Natural killer cell (primary cell): ENCODE data around the gene SLC23A2. TPM values are rescaled to one million over a fixed set of nuclear protein-coding genes. Genes with fewer than 3 reads are reported as not detected.
A peak's percentile ranks its signal among the peaks of the same experiment; 100 is the strongest.

Source experiments
- ATAC-seq, 3 donors: fragments of 150-1000 bp in 2 of 3; fragments of 200-7000 bp in 1 of 3; cut with Tn5 transposase; 1 replicate in 1 of 3; 2 replicates in 2 of 3; pipeline ENCODE4 v1.10.0; 2021; ENCODE audit warnings: mild to moderate bottlenecking in 2 of 3, moderate library complexity in 2 of 3
- DNase-seq, 2 donors: peaks; one replicate each; pipeline versions ENCODE4 v3.0.0 to v3.0.0-alpha.2; 2013 to 2021; ENCODE audit warnings: mixed read lengths in 1 of 2
- H3K27ac ChIP-seq: one replicate; pipeline ENCODE4 v1.5.1; 2013; ENCODE audit warnings: mild to moderate bottlenecking, low read length
- H3K27me3 ChIP-seq: one replicate; pipeline ENCODE4 v1.6.1; 2013; ENCODE audit warnings: low read length; ENCODE audit not compliant: control insufficient read depth, insufficient read depth
- H3K36me3 ChIP-seq: one replicate; pipeline ENCODE4 v1.6.1; 2013; ENCODE audit warnings: low read length; ENCODE audit not compliant: control insufficient read depth, insufficient read depth
- H3K4me1 ChIP-seq: one replicate; pipeline ENCODE4 v1.6.1; 2013; ENCODE audit warnings: low read length; ENCODE audit not compliant: control insufficient read depth, insufficient read depth
- H3K4me3 ChIP-seq: one replicate; pipeline ENCODE4 v1.5.1; 2013; ENCODE audit warnings: low read length
- H3K9me3 ChIP-seq: one replicate; pipeline ENCODE4 v1.6.1; 2013; ENCODE audit warnings: low read length; ENCODE audit not compliant: control insufficient read depth, insufficient read depth
- H3K27ac Mint-ChIP-seq, 2 donors: one replicate each; pipeline ENCODE4 v1.8.0; 2022; ENCODE audit warnings: mild to moderate bottlenecking in 2 of 2, mixed read lengths in 2 of 2, moderate library complexity in 1 of 2
- H3K27me3 Mint-ChIP-seq, 2 donors: one replicate each; pipeline ENCODE4 v1.8.0; 2022; ENCODE audit warnings: low read depth in 2 of 2, mixed read lengths in 2 of 2
- H3K36me3 Mint-ChIP-seq: one replicate; pipeline ENCODE4 v1.8.0; 2022; ENCODE audit warnings: mixed read lengths
- H3K4me1 Mint-ChIP-seq, 2 donors: one replicate each; pipeline ENCODE4 v1.8.0; 2022; ENCODE audit warnings: mixed read lengths in 2 of 2
- H3K4me3 Mint-ChIP-seq: one replicate; pipeline ENCODE4 v1.8.0; 2022; ENCODE audit warnings: mild to moderate bottlenecking, moderate library complexity, mixed read lengths
- H3K9me3 Mint-ChIP-seq, 2 donors: one replicate each; pipeline ENCODE4 v1.8.0; 2022; ENCODE audit warnings: mixed read lengths in 2 of 2
- WGBS: methylation state at CpG from one replicate; pipeline ENCODE4 v1.1.7; 2013; ENCODE audit warnings: missing lambda C conversion rate; ENCODE audit not compliant: insufficient coverage; 5-methylcytosine and 5-hydroxymethylcytosine counted together
- intact Hi-C: fragments of 100-400 bp; cut with micrococcal nuclease; formaldehyde crosslinking; loops from one replicate; pipeline ENCODE4 v1.14.2; 2022
- total RNA-seq, 4 donors: library from RNA; stranded (reverse); fragments of 120-200 nt in 1 of 4; gene quantifications; one replicate each; pipeline versions ENCODE4 v1.2.3 to v1.2.4, GENCODE V29; 2013 to 2022
- TF ChIP-seq, protein P1 (sequence below): fragments of 200-600 bp; IDR thresholded peaks from one replicate; pipeline ENCODE4 v1.8.0; 2022; ENCODE audit warnings: antibody characterized with exemption

SLC23A2 gene
- total RNA-seq, 3 donors from 2014 or later (not counting 1 experiment from before 2014, with no cell fraction given), result 21.8 to 31.5 (median 26.0) TPM

GRCh38 chr20:4956200-4956810 is 45.0 kb downstream of the SLC23A2 start:
- ATAC-seq (peak; percentile 76 to 89 (median 79)), DNase-seq (peak in 1 of 2 donors; percentile 82)
- no peak overlapping the region for H3K27ac ChIP-seq
- WGBS, result 95% methylated on average over 2 of the region's 3 CpGs
- peaks cover 4% of the 10 kb centered on the region for H3K4me1 ChIP-seq
- Mint-ChIP-seq H3K36me3 (no peaks in the 10 kb centered on the region), H3K27me3 (no peaks in the 10 kb centered on the region), H3K4me1 (peaks cover 1 to 7% of the 10 kb centered on the region in 2 donors), H3K9me3 (no peaks in the 10 kb centered on the region), H3K4me3 (no peak overlapping the region), H3K27ac (no peak overlapping the region)
- no peak overlapping the region for H3K4me3 ChIP-seq
- intact Hi-C loops, result loop anchor here (2.0 to 10.0 kb wide), 3 partner anchors 144 to 352 kb away; no protein-coding TSS in a partner anchor
- peaks cover 2% of the 10 kb centered on the region for H3K36me3 ChIP-seq
- no peaks in the 10 kb centered on the region for H3K9me3 ChIP-seq
- H3K27me3 ChIP-seq, result no peaks in the 10 kb centered on the region
- TF ChIP-seq, protein P1, sequence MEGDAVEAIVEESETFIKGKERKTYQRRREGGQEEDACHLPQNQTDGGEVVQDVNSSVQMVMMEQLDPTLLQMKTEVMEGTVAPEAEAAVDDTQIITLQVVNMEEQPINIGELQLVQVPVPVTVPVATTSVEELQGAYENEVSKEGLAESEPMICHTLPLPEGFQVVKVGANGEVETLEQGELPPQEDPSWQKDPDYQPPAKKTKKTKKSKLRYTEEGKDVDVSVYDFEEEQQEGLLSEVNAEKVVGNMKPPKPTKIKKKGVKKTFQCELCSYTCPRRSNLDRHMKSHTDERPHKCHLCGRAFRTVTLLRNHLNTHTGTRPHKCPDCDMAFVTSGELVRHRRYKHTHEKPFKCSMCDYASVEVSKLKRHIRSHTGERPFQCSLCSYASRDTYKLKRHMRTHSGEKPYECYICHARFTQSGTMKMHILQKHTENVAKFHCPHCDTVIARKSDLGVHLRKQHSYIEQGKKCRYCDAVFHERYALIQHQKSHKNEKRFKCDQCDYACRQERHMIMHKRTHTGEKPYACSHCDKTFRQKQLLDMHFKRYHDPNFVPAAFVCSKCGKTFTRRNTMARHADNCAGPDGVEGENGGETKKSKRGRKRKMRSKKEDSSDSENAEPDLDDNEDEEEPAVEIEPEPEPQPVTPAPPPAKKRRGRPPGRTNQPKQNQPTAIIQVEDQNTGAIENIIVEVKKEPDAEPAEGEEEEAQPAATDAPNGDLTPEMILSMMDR, result peak; percentile 75

- ATAC-seq (no peak), DNase-seq (no peak)
- TF ChIP-seq, protein P1, result no peak
- H3K4me3 Mint-ChIP-seq, result no peak overlapping the region
- H3K4me1 ChIP-seq, result no peaks in the 10 kb centered on the region
- H3K9me3 ChIP-seq, result no peaks in the 10 kb centered on the region
- peaks cover 2% of the 10 kb centered on the region for H3K36me3 ChIP-seq
- intact Hi-C loops, result loop anchor here (10.0 kb wide), 1 partner anchor 349 kb away; no protein-coding TSS in a partner anchor
- no peak overlapping the region for H3K27ac ChIP-seq
- no peak overlapping the region for H3K4me3 ChIP-seq
- no peaks in the 10 kb centered on the region for H3K27me3 Mint-ChIP-seq
- no peaks in the 10 kb centered on the region for H3K27me3 ChIP-seq
- H3K27ac Mint-ChIP-seq, result no peak overlapping the region
- no peaks in the 10 kb centered on the region for H3K9me3 Mint-ChIP-seq
- H3K36me3 Mint-ChIP-seq, result no peaks in the 10 kb centered on the region
- peaks cover 16 to 20% of the 10 kb centered on the region in 2 donors for H3K4me1 Mint-ChIP-seq
These were observed 47.4 kb downstream of the SLC23A2 start for GRCh38 chr20:4953881-4954280.

DNA sequence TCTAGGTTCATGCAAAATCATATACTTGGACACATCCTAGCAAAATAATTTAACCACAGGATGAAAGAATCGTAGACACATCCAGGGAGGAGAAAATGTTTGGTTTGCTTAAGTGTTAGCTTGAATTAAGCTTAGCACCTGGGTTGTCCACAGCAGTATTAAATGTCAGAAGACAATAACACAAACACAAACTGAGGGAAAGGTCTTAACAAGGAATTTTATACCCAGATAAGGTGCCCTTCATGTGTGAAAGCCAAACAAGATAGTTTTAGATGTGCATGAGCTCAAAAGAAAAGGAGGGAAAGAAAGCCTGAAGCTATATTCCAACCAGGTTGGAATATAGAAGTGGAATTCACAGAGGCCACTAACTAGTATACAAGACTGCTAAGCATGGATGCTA is 49.1 kb downstream of the SLC23A2 start:
- Mint-ChIP-seq H3K4me3 (no peak overlapping the region), H3K27me3 (no peaks in the 10 kb centered on the region), H3K9me3 (no peaks in the 10 kb centered on the region), H3K4me1 (peaks cover 16 to 20% of the 10 kb centered on the region in 2 donors), H3K27ac (no peak overlapping the region), H3K36me3 (no peaks in the 10 kb centered on the region)
- Histone ChIP-seq H3K4me3 (no peak overlapping the region), H3K9me3 (no peaks in the 10 kb centered on the region), H3K36me3 (peaks cover 6% of the 10 kb centered on the region), H3K4me1 (no peaks in the 10 kb centered on the region), H3K27ac (no peak overlapping the region), H3K27me3 (no peaks in the 10 kb centered on the region)
- TF ChIP-seq, protein P1, result no peak
- DNase-seq (no peak), ATAC-seq (no peak)
- no CpG with 5 or more reads among the region's 1 CpG for WGBS
- intact Hi-C loops, result loop anchor here (10.0 kb wide), 1 partner anchor 347 kb away; no protein-coding TSS in a partner anchor

- intact Hi-C loops, result loop anchor here (10.0 kb wide), 1 partner anchor 346 kb away; no protein-coding TSS in a partner anchor
- H3K4me3 ChIP-seq, result no peak overlapping the region
- no peaks in the 10 kb centered on the region for H3K9me3 ChIP-seq
- no peak overlapping the region for H3K27ac ChIP-seq
- H3K36me3 Mint-ChIP-seq, result no peaks in the 10 kb centered on the region
- no peaks in the 10 kb centered on the region for H3K27me3 Mint-ChIP-seq
- TF ChIP-seq, protein P1, result no peak
- no peak for DNase-seq
- 92% methylated on average over 3 of the region's 3 CpGs for WGBS
- H3K27ac Mint-ChIP-seq, result peak overlapping the region in 1 of 2 donors; percentile 2
- peaks cover 16 to 23% of the 10 kb centered on the region in 2 donors for H3K4me1 Mint-ChIP-seq
- H3K4me1 ChIP-seq, result no peaks in the 10 kb centered on the region
- no peaks in the 10 kb centered on the region for H3K27me3 ChIP-seq
- H3K4me3 Mint-ChIP-seq, result no peak overlapping the region
- H3K9me3 Mint-ChIP-seq, result no peaks in the 10 kb centered on the region
- no peak for ATAC-seq
- peaks cover 6% of the 10 kb centered on the region for H3K36me3 ChIP-seq
These were observed 50.0 kb downstream of the SLC23A2 start for GRCh38 chr20:4951299-4951698.
